HepG2 (cell line): Measurements from ENCODE around the gene ATP6V1D. TPM values are rescaled to one million over a fixed set of nuclear protein-coding genes. Genes with fewer than 3 reads are reported as not detected.

Source experiments
- AHR ChIP-seq: IDR thresholded peaks from 2 replicates; pipeline ENCODE4 v1.6.1; 2018; ENCODE audit warnings: missing genetic modification reagents, missing compliant biosample characterization
- CERS6 ChIP-seq: sonication (generic); formaldehyde crosslinking; IDR thresholded peaks from 2 replicates; pipeline ENCODE4 v1.5.0; 2020; ENCODE audit warnings: missing genetic modification reagents
- CREM ChIP-seq, 2 experiments: sonication (generic) in 1 of 2; formaldehyde crosslinking in 1 of 2; IDR thresholded peaks; 2 replicates each; pipeline versions ENCODE4 v1.4.0 to v1.6.1; 2016 to 2020; ENCODE audit warnings: antibody characterized with exemption in 1 of 2, mild to moderate bottlenecking in 1 of 2, missing genetic modification reagents in 1 of 2
- FOSL1 ChIP-seq: sonication (generic); formaldehyde crosslinking; IDR thresholded peaks from 2 replicates; pipeline ENCODE4 v1.9.0; 2021; ENCODE audit warnings: missing genetic modification reagents, borderline replicate concordance
- FOXA3 ChIP-seq: IDR thresholded peaks from 2 replicates; pipeline ENCODE4 v1.6.1; 2016; ENCODE audit warnings: missing genetic modification reagents, missing compliant biosample characterization
- GATA4 ChIP-seq: sonication (generic); IDR thresholded peaks from 2 replicates; pipeline ENCODE4 v1.6.1; 2016; ENCODE audit warnings: antibody characterized with exemption, low read depth, borderline replicate concordance
- HOMEZ ChIP-seq: IDR thresholded peaks from 2 replicates; pipeline ENCODE4 v1.6.1; 2016; ENCODE audit warnings: low read depth
- MYNN ChIP-seq: sonication (generic); formaldehyde crosslinking; IDR thresholded peaks from 2 replicates; pipeline ENCODE4 v1.4.0; 2020; ENCODE audit warnings: mild to moderate bottlenecking, low read depth, missing genetic modification reagents
- NR2F6 ChIP-seq, 2 experiments: IDR thresholded peaks; 2 replicates each; pipeline ENCODE4 v1.6.1; 2016; ENCODE audit warnings: antibody characterized with exemption in 1 of 2, mild to moderate bottlenecking in 1 of 2
- SIX4 ChIP-seq: sonication (generic); formaldehyde crosslinking; IDR thresholded peaks from 2 replicates; pipeline ENCODE4 v1.4.0; 2020; ENCODE audit warnings: missing genetic modification reagents
- TCF7 ChIP-seq: sonication (generic); IDR thresholded peaks from 2 replicates; pipeline ENCODE4 v1.6.1; 2016; ENCODE audit warnings: antibody characterized with exemption, low read depth
- TEAD3 ChIP-seq: optimal IDR thresholded peaks from 2 replicates; pipeline ENCODE3; 2016; ENCODE audit warnings: borderline replicate concordance
- ZBED4 ChIP-seq: sonication (generic); formaldehyde crosslinking; IDR thresholded peaks from 2 replicates; pipeline ENCODE4 v1.4.0; 2020; ENCODE audit warnings: missing genetic modification reagents, borderline replicate concordance
- ZEB1 ChIP-seq: IDR thresholded peaks from 2 replicates; pipeline ENCODE4 v1.6.1; 2012; ENCODE audit warnings: mild to moderate bottlenecking, low read depth, inconsistent platforms; ENCODE audit not compliant: insufficient replicate concordance
- ZNF24 ChIP-seq: fragments of 450-650 bp; IDR thresholded peaks from 2 replicates; pipeline ENCODE4 v1.6.1; 2017; ENCODE audit warnings: antibody characterized with exemption, mild to moderate bottlenecking
- polyA plus RNA-seq, 8 experiments: library from polyadenylated mRNA; depleted of rRNA in 3 of 8; stranded (reverse) in 7 of 8; unstranded in 1 of 8; fragments of >200 nt; fragmentation: Illumina TruSeq in 4 of 8; extraction: Trizol in 4 of 8; gene quantifications; 2 replicates each; pipeline versions ENCODE4 v1.2.1 to v1.2.3, GENCODE V29; 2011 to 2016; ENCODE audit warnings: low read depth in 4 of 8, missing spikeins in 1 of 8, mixed read lengths in 1 of 8; ENCODE audit not compliant: insufficient read depth in 1 of 8
- total RNA-seq, 5 experiments: library from RNA; depleted of rRNA; stranded (reverse); fragments of >200 nt; fragmentation: Illumina TruSeq; extraction: Trizol; gene quantifications; 2 replicates each; pipeline ENCODE4 v1.2.3, GENCODE V29; 2016; ENCODE audit warnings: low read depth in 1 of 5
- TF ChIP-seq, protein P1 (sequence below): IDR thresholded peaks from 2 replicates; pipeline ENCODE4 v1.4.0; 2020; ENCODE audit warnings: mild to moderate bottlenecking, missing genetic modification reagents
- TF ChIP-seq, protein P2 (sequence below): sonication (generic); formaldehyde crosslinking; IDR thresholded peaks from 2 replicates; pipeline ENCODE4 v1.4.0; 2020; ENCODE audit warnings: missing genetic modification reagents

Gene ATP6V1D
- total and polyA plus RNA-seq, 2 of the 13 experiments (the other 11 are each of a cell fraction or from before 2014, with no cell fraction given), result 16.8 to 53.9 TPM

DNA sequence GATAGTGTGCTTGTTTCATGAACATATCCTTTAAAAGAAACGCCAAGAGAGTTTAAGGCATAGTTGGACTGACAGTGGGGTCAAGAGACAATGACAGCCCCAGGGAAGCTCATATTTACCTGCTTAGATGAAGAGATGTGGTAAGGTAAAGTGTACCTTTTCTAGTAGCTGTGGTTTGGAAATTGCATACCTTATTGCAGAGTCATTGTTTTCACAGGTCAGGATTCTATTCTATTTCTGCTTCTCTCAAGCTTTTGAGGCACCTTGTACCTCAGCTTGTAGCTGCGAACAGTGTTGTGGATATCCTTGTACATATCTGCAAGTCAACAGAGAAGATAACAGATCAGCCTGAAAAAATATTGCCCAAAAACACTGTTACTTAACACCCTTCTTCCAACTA, 47.7 kb downstream of the ATP6V1D start (continued):
- TF ChIP-seq CERS6 (CRISPR knock-in tag), result no peak
- peak; percentile 46; the same call in 1 of the 2 replicates for TF ChIP-seq GATA4
- no peak for TF ChIP-seq SIX4 (CRISPR knock-in tag)
- TF ChIP-seq ZBED4 (CRISPR knock-in tag), result no peak
- peak; percentile 34; the same call in 1 of the 2 replicates for TF ChIP-seq CREM (IDR thresholded peaks at IDR 0.05)
- TF ChIP-seq CREM (CRISPR knock-in tag; IDR thresholded peaks at IDR 0.05), result no peak
- TF ChIP-seq TEAD3 (CRISPR knock-in tag), result peak; percentile 24
- TF ChIP-seq FOSL1 (CRISPR knock-in tag), result peak; percentile 73; the same call in 1 of the 2 replicates
- TF ChIP-seq NR2F6 (IDR thresholded peaks at IDR 0.05), result no peak
- no peak for TF ChIP-seq NR2F6 (CRISPR knock-in tag; IDR thresholded peaks at IDR 0.05)
- TF ChIP-seq ZEB1, result peak; percentile 88
- TF ChIP-seq AHR (CRISPR knock-in tag), result no peak
- no peak for TF ChIP-seq MYNN (CRISPR knock-in tag)
- TF ChIP-seq, protein P1, sequence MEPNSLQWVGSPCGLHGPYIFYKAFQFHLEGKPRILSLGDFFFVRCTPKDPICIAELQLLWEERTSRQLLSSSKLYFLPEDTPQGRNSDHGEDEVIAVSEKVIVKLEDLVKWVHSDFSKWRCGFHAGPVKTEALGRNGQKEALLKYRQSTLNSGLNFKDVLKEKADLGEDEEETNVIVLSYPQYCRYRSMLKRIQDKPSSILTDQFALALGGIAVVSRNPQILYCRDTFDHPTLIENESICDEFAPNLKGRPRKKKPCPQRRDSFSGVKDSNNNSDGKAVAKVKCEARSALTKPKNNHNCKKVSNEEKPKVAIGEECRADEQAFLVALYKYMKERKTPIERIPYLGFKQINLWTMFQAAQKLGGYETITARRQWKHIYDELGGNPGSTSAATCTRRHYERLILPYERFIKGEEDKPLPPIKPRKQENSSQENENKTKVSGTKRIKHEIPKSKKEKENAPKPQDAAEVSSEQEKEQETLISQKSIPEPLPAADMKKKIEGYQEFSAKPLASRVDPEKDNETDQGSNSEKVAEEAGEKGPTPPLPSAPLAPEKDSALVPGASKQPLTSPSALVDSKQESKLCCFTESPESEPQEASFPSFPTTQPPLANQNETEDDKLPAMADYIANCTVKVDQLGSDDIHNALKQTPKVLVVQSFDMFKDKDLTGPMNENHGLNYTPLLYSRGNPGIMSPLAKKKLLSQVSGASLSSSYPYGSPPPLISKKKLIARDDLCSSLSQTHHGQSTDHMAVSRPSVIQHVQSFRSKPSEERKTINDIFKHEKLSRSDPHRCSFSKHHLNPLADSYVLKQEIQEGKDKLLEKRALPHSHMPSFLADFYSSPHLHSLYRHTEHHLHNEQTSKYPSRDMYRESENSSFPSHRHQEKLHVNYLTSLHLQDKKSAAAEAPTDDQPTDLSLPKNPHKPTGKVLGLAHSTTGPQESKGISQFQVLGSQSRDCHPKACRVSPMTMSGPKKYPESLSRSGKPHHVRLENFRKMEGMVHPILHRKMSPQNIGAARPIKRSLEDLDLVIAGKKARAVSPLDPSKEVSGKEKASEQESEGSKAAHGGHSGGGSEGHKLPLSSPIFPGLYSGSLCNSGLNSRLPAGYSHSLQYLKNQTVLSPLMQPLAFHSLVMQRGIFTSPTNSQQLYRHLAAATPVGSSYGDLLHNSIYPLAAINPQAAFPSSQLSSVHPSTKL, result peak; percentile 35; the same call in 1 of the 2 replicates
- TF ChIP-seq ZNF24, result no peak
- TF ChIP-seq FOXA3 (CRISPR knock-in tag), result 0 out of 2 replicates have a peak, but pooled peaks have one; percentile 19
- TF ChIP-seq HOMEZ (CRISPR knock-in tag), result no peak
- TF ChIP-seq, protein P2, sequence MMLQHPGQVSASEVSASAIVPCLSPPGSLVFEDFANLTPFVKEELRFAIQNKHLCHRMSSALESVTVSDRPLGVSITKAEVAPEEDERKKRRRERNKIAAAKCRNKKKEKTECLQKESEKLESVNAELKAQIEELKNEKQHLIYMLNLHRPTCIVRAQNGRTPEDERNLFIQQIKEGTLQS (CRISPR knock-in tag), result peak; percentile 61
- 0 out of 2 replicates have a peak, but pooled peaks have one; percentile 26 for TF ChIP-seq TCF7
